ENCODE results near the gene RNASE12.

The RNASE12 gene

DNA sequence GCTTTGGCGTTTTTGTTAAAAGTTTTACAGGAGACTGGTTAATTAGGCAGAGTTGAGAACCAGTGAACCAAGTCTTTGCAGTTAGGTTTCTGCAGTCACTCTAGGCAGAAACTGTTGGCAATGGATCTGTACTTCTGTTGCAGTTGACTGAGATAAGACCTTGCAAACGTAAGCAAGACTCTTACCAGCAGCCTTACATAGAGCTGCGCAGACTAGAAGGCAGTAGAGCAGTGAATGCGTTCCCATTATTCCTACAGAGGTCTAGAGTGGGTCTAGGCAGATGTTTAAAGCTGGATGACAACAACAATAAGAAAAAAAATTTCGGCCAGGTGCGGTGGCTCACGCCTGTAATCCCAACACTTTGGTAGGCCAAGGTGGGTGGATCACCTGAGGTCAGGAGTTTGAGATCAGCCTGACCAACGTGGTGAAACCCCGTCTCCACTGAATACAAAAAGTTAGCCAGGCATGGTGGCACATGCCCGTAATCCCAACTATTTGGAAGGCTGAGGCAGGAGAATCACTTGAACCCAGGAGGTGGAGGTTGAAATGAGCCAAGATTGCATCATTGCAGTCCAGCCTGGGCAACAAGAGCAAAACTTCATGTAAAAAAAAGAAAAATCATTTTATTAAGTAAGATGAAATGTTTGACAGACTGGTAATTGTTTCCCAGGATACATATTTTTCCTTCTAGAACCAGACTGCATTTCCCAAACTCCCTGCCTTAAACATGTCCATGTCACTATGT, 42.6 kb downstream of the RNASE12 start:
- TF ChIP-seq, protein P1, sequence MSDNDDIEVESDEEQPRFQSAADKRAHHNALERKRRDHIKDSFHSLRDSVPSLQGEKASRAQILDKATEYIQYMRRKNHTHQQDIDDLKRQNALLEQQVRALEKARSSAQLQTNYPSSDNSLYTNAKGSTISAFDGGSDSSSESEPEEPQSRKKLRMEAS (IDR thresholded peaks at IDR 0.05; ENCODE audit: low read depth, low read length) = no peak
- TF ChIP-seq MYC (IDR thresholded peaks at IDR 0.05; ENCODE audit: low read depth, low read length) (no peak), POLR2A (IDR thresholded peaks at IDR 0.05; ENCODE audit: extremely low read depth, insufficient read length) (no peak)
- TF ChIP-seq, protein P2, sequence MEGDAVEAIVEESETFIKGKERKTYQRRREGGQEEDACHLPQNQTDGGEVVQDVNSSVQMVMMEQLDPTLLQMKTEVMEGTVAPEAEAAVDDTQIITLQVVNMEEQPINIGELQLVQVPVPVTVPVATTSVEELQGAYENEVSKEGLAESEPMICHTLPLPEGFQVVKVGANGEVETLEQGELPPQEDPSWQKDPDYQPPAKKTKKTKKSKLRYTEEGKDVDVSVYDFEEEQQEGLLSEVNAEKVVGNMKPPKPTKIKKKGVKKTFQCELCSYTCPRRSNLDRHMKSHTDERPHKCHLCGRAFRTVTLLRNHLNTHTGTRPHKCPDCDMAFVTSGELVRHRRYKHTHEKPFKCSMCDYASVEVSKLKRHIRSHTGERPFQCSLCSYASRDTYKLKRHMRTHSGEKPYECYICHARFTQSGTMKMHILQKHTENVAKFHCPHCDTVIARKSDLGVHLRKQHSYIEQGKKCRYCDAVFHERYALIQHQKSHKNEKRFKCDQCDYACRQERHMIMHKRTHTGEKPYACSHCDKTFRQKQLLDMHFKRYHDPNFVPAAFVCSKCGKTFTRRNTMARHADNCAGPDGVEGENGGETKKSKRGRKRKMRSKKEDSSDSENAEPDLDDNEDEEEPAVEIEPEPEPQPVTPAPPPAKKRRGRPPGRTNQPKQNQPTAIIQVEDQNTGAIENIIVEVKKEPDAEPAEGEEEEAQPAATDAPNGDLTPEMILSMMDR (IDR thresholded peaks at IDR 0.05; ENCODE audit: low read depth, low read length) = no peak
- no peak for DNase-seq (ENCODE audit: low read depth)
- H3K4me3 ChIP-seq (ENCODE audit: low read depth, low read length) = no peak overlapping the region

DNA sequence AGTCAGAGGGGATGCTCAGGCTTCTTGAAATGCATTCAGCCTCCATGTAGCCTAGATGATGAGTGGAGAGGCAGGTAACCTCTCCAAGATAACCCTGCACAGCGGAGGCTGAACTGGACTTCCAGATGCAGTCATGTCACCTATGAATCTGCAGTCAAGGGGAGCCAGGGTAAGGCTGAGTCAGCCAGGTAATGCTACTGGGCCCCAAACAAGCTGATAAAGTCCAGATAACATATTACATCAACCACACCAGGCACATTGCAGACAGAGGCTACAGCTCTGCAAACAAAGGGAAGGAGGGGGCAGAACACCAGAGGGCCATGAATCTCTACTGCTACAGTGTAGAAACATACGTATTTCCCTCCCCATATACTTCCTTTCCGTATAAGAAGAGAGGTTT, 44.3 kb downstream of the RNASE12 start:
- no peak for DNase-seq (ENCODE audit: low read depth)
- TF ChIP-seq, protein P2 (IDR thresholded peaks at IDR 0.05; ENCODE audit: low read depth, low read length) = no peak
- TF ChIP-seq MYC (IDR thresholded peaks at IDR 0.05; ENCODE audit: low read depth, low read length) (no peak), POLR2A (IDR thresholded peaks at IDR 0.05; ENCODE audit: extremely low read depth, insufficient read length) (no peak)
- TF ChIP-seq, protein P1 (IDR thresholded peaks at IDR 0.05; ENCODE audit: low read depth, low read length) = no peak
- H3K4me3 ChIP-seq (ENCODE audit: low read depth, low read length) = no peak overlapping the region

Measured in NB4 (cell line).